Tibial artery (tissue), 4 donors: Measurements from ENCODE around the gene UBE2U.

Source experiments
- DNase-seq, 2 donors: peaks; one replicate each; pipeline ENCODE4 v3.0.0-alpha.2; 2019
- H3K27ac ChIP-seq, 2 donors: fragments of 200-600 bp; sonication (generic) in 1 of 2; 1 replicate in 1 of 2; 2 replicates in 1 of 2; pipeline ENCODE4 v1.5.1; 2018 to 2019; ENCODE audit warnings: mild to moderate bottlenecking in 1 of 2
- H3K27me3 ChIP-seq, 2 donors: fragments of 200-600 bp; sonication (generic) in 1 of 2; one replicate each; pipeline versions ENCODE4 v1.5.1 to v1.6.0; 2016 to 2019
- H3K36me3 ChIP-seq, 3 donors: fragments of 200-600 bp; sonication (generic) in 2 of 3; one replicate each; pipeline ENCODE4 v1.5.1; 2016 to 2019; ENCODE audit warnings: mild to moderate bottlenecking in 2 of 3
- H3K4me1 ChIP-seq, 4 donors: fragments of 200-600 bp; sonication (generic) in 2 of 4; 1 replicate in 3 of 4; 2 replicates in 1 of 4; pipeline ENCODE4 v1.5.1; 2016 to 2019
- H3K4me3 ChIP-seq, 2 donors: fragments of 200-600 bp; sonication (generic) in 1 of 2; 1 replicate in 1 of 2; 2 replicates in 1 of 2; pipeline ENCODE4 v1.5.1; 2018 to 2019; ENCODE audit warnings: mild to moderate bottlenecking in 2 of 2
- H3K9me3 ChIP-seq, 3 donors: fragments of 200-600 bp; sonication (generic) in 1 of 3; one replicate each; pipeline ENCODE4 v1.5.1; 2016 to 2019
- intact Hi-C: fragments of 100-400 bp; cut with DNase I; formaldehyde crosslinking; loops from one replicate; pipeline ENCODE4 v1.15.0; 2023; ENCODE audit warnings: low total_unique reads
- TF ChIP-seq, protein P1 (sequence below), 2 experiments: fragments of 200-600 bp in 1 of 2; fragments of 450-650 bp in 1 of 2; IDR thresholded peaks; one replicate each; pipeline ENCODE4 v1.5.1; 2017 to 2019; ENCODE audit warnings: antibody characterized with exemption in 2 of 2, mild to moderate bottlenecking in 1 of 2, moderate library complexity in 1 of 2

The UBE2U gene

GRCh38 chr1:64315402-64315801 lies 112.0 kb downstream of the UBE2U start:
- Histone ChIP-seq H3K27ac (no peak overlapping the region), H3K36me3 (no peaks in the 10 kb centered on the region), H3K9me3 (no peaks in the 10 kb centered on the region), H3K27me3 (no peaks in the 10 kb centered on the region), H3K4me1 (no peaks in the 10 kb centered on the region), H3K4me3 (no peak overlapping the region)
- no peak for DNase-seq
- TF ChIP-seq, protein P1, sequence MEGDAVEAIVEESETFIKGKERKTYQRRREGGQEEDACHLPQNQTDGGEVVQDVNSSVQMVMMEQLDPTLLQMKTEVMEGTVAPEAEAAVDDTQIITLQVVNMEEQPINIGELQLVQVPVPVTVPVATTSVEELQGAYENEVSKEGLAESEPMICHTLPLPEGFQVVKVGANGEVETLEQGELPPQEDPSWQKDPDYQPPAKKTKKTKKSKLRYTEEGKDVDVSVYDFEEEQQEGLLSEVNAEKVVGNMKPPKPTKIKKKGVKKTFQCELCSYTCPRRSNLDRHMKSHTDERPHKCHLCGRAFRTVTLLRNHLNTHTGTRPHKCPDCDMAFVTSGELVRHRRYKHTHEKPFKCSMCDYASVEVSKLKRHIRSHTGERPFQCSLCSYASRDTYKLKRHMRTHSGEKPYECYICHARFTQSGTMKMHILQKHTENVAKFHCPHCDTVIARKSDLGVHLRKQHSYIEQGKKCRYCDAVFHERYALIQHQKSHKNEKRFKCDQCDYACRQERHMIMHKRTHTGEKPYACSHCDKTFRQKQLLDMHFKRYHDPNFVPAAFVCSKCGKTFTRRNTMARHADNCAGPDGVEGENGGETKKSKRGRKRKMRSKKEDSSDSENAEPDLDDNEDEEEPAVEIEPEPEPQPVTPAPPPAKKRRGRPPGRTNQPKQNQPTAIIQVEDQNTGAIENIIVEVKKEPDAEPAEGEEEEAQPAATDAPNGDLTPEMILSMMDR (IDR thresholded peaks at IDR 0.05), result no peak
- intact Hi-C loops, result no loop called here
